Renal cortex interstitium (tissue), 11 donors: ENCODE data around the gene GLYATL2. TPM values are rescaled to one million over a fixed set of nuclear protein-coding genes. Genes with fewer than 3 reads are reported as not detected.

Experiments
- DNase-seq, 11 donors: peaks; one replicate each; pipeline ENCODE4 v3.0.0-alpha.2; 2013; ENCODE audit warnings: low read depth in 9 of 11, low spot score in 4 of 11; ENCODE audit errors: extremely low read depth in 1 of 11
- polyA plus RNA-seq, 3 donors: library from polyadenylated mRNA; unstranded; fragments of 120-200 nt; gene quantifications; one replicate each; pipeline ENCODE4 v1.2.1, GENCODE V29; 2013; ENCODE audit not compliant: insufficient read length in 3 of 3

GLYATL2 gene
- polyA plus RNA-seq, 3 donors: 1.9 to 2.1 (median 2.1) TPM

DNA sequence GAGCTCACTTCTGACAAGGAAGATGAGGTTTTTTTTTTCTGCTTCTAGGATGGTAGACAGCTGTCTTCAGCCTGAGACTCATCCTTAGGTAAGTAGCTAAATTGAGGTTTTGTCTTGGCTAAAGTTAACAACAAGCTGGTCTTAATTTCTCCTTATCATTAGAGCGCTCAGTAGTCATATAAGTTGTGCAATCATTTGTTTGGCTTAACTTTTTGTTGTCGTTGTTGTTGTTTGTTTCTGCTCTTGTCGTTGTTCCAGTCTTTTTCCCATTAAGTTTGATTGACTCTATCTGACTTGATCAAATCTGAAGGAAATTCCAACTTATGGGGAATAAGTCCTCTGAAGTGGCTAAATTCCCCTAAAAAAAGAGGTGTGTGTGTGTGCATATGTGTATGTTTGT lies 33.0 kb downstream of the GLYATL2 start:
- DNase-seq: no peak

GRCh38 chr11:58807343-58807742 lies 37.2 kb downstream of the GLYATL2 start:
- no peak for DNase-seq

DNA sequence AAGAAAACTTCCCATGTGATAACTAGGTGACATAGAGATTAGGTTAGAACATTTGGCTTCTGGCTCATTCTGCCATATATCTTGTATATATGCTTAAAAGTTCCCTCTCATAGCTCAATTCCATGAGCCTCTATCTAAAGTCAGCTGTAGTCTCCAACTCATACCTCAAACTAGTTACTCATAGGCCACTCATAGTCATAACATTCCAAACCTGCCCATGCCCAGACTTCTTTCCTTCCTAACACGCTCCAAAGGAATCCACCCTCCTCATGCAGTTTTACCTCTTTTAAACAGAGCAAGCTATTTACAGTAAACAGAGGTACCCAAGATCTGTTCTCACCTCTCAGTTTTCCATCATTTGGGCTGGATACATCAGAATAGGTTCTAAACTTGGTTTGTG lies 39.4 kb downstream of the GLYATL2 start:
- DNase-seq: no peak

DNA sequence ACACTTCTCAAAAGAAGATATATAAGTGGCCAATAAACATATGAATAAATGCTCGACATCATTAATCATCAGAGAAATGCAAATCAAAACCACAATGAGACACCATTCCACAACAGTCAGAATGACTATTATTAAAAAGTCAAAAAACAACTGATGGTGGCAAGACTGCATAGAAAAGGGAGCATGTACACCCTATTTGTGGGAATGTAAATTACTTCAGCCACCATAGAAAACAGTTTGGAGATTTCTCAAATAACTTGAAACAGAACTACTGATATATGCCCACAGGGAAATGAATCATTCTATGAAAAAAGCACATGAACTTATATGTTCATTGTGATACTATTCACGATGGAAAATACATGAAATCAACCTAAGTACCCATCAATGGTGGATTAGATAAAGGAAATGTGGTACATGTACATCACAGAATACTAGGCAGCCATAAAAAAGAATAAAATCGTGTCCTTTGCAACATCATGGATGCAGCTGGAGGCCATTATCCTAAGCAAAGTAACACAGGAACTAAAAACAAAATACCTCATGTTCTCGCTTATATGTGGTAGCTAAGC lies 42.4 kb downstream of the GLYATL2 start:
- DNase-seq: no peak

- no peak for DNase-seq
Measured at GRCh38 chr11:58801302-58801701, 43.2 kb downstream of the GLYATL2 start.

DNA sequence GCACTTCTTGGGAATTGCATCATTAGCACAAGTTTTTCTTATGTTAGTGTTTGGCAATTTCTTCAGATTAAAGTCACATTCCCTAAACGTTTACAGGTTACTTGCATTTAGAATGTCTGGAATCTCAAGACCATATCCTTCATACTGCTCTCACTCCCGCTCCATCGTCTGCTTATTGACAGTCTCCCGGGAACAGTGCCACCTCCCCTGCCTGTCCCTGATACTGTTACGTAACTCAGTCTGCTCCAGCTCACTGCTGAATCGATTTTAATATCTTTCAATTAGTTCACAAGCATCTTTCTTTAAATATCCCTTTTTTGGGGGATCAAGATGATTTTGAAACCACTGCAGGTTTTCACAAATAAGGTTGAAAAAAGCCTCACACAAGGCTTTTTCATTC lies 48.2 kb downstream of the GLYATL2 start:
- no peak for DNase-seq

GRCh38 chr11:58788355-58789023 lies 56.0 kb downstream of the GLYATL2 start:
- DNase-seq: peak in 10 of 11 donors; percentile 10 to 30 (median 19)

GRCh38 chr11:58787903-58788302 lies 56.6 kb downstream of the GLYATL2 start:
- no peak for DNase-seq

- DNase-seq: no peak
Measured at GRCh38 chr11:58786693-58787092, 57.8 kb downstream of the GLYATL2 start.

DNA sequence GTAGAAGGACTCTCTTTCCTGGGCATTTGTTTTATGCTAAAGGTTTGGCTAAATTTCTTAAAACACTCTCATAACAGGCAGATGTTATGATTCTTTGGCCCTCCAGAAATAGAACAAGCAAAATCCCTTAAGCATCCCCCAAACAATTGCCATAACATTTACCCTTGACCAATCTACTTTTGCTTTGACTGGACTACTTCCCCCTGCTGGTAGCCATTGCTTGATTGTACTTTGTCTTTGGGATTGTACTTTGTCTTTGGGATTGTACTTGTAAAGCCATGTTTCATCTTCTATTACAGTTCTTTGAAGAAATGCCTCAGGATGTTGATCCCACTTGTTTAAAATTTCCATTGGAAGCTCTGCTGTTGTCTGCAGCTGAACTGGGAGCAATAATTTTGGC lies 59.5 kb downstream of the GLYATL2 start:
- no peak for DNase-seq

Other genes starting within 250 kb of the GLYATL2 start
- gene CNTF, start 222.0 kb downstream of the GLYATL2 start, polyA plus RNA-seq: 1 to 10 TPM; 1.2 to 1.8 (median 1.6) TPM
- gene GLYAT, start 112.8 kb downstream of the GLYATL2 start, polyA plus RNA-seq: 100 to 1,000 TPM; 156 to 192 (median 168) TPM
- gene GLYATL1, start 94.8 kb upstream of the GLYATL2 start, polyA plus RNA-seq: 100 to 1,000 TPM; 149 to 193 (median 171) TPM
- gene GLYATL1B, start 241.6 kb upstream of the GLYATL2 start, polyA plus RNA-seq: under 1 TPM in 1 of 3 donors, not detected in 2; 0.17 TPM